GM19035 (cell line): Measurements from ENCODE around the gene PAK6.

ENCODE experiments used
- ATAC-seq: cut with Tn5 transposase; IDR thresholded peaks from one replicate; pipeline ENCODE4 v1.9.1; 2021; ENCODE audit not compliant: unreplicated experiment

PAK6 gene

DNA sequence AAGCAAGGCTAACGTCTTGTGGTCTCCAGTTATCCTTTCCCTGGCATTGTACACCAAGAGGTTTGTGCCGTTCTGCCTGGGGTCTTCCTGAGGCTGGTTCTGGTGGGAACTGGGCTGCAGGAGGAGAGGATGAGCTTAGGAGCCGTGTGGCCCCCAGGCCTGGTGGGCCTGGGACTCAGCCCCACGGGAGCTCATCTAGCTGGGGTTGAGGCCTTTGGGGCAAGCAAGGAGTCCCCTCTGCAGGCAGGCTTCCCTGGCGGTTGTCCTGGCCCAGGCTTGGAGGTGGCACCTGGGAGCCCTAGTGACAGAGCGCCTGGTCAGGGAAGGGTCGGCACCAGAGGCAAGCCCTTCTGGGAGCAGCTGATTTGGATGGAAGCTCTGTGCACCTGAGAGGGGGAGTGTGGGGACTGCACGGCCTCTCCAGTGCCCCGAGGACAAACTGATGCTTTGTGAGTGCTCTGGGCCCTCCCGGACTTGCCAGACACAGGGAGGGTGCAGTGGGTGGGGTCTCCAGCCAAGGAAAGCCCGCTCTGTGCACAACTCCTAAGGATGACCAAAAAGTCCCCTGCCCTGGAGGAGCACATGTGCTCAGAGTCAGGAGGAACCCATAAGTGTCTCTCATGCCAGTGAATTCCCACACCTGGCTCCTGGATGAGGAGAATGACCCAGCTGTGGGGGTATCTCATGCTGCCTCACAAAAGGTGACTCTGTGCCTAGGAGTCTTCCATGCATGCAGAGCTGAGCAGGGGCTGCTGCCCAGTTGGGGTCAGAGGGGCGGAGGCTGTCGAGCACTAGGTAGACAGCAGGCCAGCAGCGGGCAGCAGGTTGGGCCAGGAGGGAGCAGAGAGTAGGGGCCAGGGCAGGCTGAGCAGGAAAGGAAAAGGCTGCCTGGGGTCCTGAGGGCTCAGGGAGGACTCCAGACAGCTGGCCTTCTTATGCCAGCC is 2.7 kb downstream of the PAK6 start:
- no peak for ATAC-seq

DNA sequence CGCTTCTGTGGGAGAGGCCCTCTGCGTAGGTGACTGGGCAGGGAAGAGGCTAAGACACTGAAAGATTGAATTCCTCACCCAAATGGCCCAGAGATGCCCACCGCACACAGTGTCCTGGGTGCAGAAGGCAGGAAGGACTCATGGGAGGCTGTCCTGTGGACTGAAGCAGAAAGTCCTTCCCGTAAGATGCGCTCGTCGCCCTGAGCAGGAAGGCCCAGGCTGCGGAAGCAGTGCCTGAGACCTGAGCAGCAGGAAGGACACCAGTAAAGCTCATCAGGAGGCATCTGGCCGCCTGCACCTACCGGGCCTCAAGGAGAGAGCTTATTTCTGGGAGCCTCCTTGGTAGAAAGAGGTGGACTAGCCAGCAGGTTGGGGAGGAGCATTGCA is 3.3 kb downstream of the PAK6 start:
- no peak for ATAC-seq

DNA sequence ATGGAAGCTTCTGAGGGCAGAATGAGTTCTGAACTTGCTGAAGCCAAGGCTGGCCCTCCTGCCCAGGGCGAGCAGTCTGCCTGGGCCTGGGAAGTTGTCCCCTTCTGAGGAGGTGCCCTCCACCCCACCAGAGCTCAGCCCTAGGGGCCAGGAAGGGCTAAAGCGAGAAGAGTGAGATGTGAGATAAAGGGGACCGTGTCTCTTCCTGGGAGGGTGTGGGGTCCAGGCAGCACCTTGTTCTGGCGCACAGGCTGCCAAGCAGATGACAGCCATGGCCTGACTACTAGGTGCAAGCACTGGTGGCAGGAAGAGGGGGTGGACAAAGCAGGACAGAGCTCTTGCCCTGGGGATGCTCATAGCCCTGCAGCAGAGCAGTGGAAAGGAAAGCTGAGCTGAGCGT is 3.7 kb downstream of the PAK6 start:
- no peak for ATAC-seq

GRCh38 chr15:40243126-40243810 is 4.4 kb downstream of the PAK6 start:
- ATAC-seq = no peak

DNA sequence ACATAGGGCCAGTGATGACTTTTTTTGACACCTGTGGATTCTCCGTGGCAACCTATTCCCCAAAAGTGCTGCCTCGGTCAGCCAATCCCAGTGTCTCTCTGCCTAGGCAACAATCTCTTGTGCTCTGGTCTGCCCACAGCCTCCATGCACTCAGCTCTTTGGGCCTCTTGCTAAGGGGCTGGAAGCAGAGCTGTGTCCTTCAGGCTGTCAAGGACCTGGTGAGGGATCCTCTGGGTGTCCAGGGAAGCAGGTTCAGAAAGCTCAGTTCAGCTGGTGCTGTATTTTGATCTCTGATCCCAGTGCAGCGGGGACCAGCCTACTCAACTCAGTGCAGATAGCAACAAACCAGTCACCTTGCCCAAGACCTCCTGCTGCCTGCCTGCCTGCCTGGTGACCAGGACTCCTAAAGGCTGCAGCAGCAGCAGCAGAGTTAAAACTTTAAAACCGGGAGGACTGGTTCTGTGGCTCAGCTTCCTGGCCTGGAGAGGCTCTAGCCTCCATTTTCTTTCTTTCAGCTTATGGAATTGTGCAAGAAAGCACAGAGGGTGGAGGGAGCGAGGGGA is 6.2 kb downstream of the PAK6 start:
- ATAC-seq = no peak

- no peak for ATAC-seq
Measured at GRCh38 chr15:40245666-40246450, 7.0 kb downstream of the PAK6 start.

DNA sequence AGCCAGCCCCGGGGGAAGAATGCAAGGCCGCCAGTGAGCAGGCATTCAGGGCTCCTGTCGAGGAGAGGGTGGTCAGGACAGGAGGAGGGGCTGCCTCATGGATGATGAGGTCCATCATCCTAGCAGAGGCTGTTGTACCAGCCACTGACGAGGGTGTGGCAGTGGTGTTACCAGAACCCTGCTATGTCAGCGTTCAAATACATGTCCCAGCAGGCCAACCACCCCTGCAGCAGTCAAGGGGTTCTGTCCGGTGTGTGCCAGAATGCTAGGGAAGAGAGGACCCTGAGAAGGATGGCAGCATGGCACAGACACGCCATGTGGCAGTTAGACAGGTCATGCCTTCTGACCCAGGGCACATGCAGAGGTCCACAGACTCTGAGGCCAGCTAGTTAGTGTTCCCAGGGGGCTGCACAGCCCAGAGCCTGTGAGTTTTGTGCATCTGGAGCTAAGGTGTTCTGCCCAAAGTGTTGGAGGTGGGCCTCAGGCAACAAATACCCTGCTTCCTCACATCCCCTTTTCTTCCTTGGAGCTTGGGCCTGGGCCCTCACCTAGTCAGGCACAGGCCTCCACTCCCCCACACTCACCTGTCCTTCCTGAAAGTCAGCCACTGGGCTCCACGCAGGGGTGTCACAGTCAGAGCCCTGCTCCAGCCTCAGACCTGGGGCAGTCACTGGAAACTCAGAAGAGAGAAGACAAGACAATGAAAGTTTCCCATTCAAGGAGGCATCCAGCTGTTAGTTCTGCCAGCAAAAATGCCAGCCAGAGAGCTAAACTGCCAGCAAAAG is 7.8 kb downstream of the PAK6 start:
- no peak for ATAC-seq

GRCh38 chr15:40247406-40247971 is 8.6 kb downstream of the PAK6 start:
- ATAC-seq = no peak

DNA sequence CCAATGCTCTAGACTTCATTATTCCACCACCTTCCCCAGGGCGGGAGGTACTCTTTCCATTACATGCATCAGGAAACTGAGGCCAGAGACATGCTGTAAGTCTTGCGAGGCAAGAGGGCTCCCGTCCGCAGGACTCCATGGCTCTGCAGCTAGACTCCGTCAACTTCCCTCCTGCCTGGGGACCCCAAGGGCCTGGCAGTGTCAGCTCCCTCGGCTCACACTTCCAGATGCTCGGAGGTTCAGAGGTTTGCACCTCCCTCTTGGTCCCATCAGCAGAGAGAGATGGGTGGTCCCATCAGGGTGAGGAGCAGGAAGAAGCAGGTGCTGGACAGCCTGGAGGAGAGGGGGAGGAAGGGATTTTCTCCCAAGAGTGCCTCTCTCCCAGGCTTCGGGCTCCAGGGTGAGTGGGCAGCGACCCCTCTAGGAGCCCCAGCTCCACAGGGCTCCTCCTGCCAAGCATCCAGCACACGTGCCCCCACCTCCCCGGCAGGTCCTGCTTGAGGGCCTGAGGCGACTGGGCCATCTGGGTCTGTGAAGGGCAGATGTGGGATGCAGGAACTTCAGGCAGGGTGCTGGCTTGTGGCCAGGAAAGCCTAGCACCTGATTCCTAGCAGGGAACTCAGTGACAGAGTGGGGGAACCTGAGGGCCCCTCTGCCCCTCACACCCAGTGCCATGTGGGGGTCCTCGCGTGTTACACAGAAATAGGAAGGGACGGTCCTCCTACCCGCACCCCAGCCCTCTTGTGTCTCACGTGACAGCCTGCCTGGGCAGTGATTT is 9.3 kb downstream of the PAK6 start:
- ATAC-seq = no peak

GRCh38 chr15:40249477-40250303 is 10.8 kb downstream of the PAK6 start:
- ATAC-seq = no peak

DNA sequence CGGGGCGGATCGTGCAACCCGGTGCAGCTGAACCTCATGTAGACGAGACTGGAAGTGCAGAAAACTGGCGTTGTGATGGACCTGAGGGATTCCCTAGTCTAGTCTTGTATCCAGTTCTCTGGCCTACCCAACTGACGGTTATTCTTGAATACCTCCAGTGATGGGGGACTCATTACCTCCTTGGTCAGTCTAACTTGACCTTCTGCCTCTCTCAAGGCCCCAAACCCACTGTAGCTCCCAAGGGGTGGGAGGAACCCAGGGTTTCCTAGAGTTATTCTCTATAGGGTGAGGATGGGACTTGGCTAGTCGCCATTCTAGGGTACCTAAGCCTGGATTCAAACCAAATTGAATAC is 11.4 kb downstream of the PAK6 start:
- ATAC-seq = no peak

GRCh38 chr15:40250771-40251483 is 12.1 kb downstream of the PAK6 start:
- no peak for ATAC-seq

- ATAC-seq = no peak
Measured at GRCh38 chr15:40251486-40252140, 12.8 kb downstream of the PAK6 start.

GRCh38 chr15:40252141-40252437 is 13.2 kb downstream of the PAK6 start:
- ATAC-seq = no peak

- ATAC-seq = no peak
Measured at GRCh38 chr15:40252438-40253166, 13.7 kb downstream of the PAK6 start.

GRCh38 chr15:40253167-40253790 is 14.4 kb downstream of the PAK6 start:
- ATAC-seq = no peak
